NCI-H345 treated with DMSO at 0.1 percent for 48 hours (cell line): ENCODE results near the gene IL17D.

Experiments used
- DNase-seq: peaks from one replicate; lab custom pipeline; 2025; ENCODE audit not compliant: unreplicated experiment; lab: John Stamatoyannopoulos, UW

Gene IL17D

DNA sequence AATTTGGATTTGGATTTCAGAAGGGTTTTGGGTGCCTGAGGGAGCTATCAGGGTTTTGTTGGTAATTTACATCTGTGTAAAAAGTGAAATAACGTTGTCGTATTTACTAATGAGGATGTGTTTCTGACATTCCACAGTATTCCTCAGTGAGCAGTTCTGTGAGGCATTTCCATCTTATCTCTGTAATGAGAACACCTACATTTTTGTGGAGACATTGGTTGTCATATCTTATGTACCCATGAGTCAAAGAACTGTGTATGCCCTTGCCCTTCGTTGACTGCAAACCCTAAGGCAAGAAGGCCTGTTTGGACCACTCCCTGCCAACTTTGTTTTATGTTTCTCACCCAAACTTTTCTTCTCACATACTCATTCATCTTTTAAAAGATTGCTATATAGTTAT, 14.2 kb upstream of the IL17D start:
- no peak for DNase-seq

DNA sequence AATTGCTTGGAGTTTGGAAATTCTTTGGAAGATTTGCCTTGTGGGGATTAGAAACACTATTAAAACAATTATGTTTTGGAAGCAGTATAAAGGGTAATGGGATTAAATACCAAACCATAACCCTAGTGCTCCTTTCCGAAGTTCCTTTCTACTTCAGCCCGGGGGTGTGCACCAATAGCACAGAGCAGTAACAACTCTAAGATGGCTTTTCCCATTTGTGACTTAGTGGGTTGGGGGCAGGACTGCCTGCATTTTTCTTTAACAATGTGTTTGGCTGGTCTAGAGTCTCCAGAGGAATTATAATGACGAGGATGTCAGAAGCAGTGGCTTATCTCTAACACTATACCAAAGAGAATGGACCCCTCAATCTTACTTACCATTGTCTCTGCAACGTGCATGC, 11.9 kb upstream of the IL17D start:
- no peak for DNase-seq

- no peak for DNase-seq
Measured at GRCh38 chr13:20696073-20696472, 7.4 kb upstream of the IL17D start.

- no peak for DNase-seq
Measured at GRCh38 chr13:20699715-20700114, 3.8 kb upstream of the IL17D start.

- no peak for DNase-seq
Measured at GRCh38 chr13:20700288-20700687, 3.2 kb upstream of the IL17D start.

DNA sequence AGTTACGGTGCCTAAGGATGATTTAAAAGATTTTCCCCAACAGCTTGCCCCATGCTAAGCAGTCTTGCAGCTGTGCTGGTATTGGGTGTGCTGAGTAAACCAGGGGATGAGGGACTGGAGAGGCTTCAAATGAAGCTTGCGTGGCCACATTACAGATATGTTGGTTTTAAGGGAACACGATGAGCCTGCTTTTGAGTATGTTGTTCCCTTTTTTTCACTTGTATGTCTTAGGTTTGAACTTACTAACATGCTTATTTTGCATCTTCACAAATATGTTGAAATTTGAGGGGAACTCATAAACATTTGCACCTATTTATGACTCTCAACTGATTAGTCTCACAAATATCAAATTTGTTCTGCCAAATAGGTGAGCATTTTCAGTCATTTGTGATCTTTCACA, 2.0 kb upstream of the IL17D start:
- DNase-seq: no peak

GRCh38 chr13:20702530-20702914, 977 bp upstream of the IL17D start:
- no peak for DNase-seq

DNA sequence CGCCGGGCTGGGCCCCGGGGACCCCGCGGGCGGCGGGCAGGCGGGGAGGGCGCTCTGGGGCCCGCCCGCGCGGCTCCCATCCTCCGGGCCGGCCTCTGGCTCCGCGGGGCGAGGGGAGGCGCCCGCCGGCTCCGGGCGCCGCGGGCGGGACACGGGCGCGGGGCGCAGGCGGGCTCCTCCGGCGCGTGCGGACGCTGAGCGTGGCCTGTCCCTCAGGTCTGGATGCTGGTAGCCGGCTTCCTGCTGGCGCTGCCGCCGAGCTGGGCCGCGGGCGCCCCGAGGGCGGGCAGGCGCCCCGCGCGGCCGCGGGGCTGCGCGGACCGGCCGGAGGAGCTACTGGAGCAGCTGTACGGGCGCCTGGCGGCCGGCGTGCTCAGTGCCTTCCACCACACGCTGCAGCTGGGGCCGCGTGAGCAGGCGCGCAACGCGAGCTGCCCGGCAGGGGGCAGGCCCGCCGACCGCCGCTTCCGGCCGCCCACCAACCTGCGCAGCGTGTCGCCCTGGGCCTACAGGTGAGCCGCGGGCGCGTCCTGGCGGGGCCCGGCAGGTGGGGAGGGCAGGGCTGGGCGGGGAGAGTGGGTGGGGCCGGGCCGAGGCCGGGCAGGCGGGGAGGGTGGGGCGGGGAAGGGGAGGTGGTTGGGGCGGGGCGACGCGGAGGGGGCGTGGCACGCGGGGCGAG, 420 bp downstream of the IL17D start:
- peak; percentile 45 for DNase-seq

GRCh38 chr13:20704459-20705069, 1.1 kb downstream of the IL17D start:
- no peak for DNase-seq

- DNase-seq: no peak
Measured at GRCh38 chr13:20706661-20707060, 3.2 kb downstream of the IL17D start.

GRCh38 chr13:20708216-20708615, 4.7 kb downstream of the IL17D start:
- DNase-seq: no peak

GRCh38 chr13:20709369-20709768, 5.9 kb downstream of the IL17D start:
- no peak for DNase-seq

GRCh38 chr13:20709782-20710181, 6.3 kb downstream of the IL17D start:
- no peak for DNase-seq

GRCh38 chr13:20711301-20712044, 8.0 kb downstream of the IL17D start:
- no peak for DNase-seq

- DNase-seq: no peak
Measured at GRCh38 chr13:20713014-20713376, 9.5 kb downstream of the IL17D start.

DNA sequence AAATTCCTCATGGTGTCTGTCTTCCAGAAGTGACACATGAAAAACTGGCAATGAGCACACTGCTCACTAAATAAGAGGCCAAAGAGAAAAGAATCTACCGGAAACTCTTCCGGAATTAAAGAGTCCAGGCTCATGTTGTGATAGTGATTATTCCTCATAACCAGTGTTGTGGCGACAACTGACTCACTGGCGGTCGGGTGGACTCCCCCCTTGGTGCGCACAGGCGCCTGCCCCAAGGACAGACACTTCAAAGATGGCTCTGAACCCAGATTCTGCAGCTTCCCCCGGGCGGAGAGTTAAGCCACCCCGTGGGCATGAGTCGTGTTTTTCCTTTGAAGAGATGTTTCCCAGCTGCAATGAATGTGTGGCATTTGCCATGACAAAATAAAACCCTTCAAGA, 10.3 kb downstream of the IL17D start:
- DNase-seq: no peak

DNA sequence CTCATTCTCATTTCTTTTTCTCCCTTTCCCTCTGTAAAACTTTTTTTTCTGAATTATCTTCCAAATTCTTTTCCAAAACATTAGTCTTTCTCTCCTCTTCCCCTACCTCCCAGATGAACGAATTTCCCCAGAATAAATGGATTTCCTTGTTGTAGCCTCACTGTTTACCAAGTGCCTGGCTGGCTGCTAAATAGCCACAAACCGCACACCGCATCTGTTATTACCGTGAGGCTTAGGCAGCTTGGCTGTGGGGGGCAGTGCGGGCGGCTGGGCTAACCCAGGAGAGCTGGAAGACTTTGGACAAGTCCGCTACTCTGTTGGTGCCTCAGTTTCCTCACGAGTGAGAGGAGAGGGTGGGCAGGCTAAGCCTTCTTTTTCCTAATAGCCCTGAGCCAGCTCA, 10.7 kb downstream of the IL17D start:
- DNase-seq: no peak

GRCh38 chr13:20714563-20715329, 11.2 kb downstream of the IL17D start:
- DNase-seq: no peak

GRCh38 chr13:20715330-20715712, 11.8 kb downstream of the IL17D start:
- no peak for DNase-seq

DNA sequence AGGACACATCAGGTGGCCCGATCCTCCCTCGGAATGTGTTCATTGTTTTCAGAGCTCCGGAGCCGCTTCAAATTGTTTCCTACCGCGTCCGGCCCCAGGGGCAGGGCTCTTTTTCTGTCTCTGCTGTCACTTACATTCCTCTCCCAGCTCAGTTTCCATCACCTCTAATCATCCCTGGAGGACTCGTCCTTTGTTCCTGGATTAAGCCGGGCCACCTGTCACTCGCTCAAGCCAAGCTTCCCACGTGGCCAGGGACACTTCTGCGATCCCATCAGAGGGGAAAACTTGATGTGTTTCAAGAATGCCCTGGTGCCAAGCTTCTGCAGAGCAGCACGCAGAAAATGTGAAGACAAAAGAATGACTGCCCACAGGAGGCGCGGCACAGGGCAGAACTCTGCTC, 13.5 kb downstream of the IL17D start:
- no peak for DNase-seq

- DNase-seq: no peak
Measured at GRCh38 chr13:20717581-20718542, 14.4 kb downstream of the IL17D start.
